ENCODE data around the gene KCNK10.
"Not testable (repeated sequence)": the region's sequence is repeated elsewhere in the genome, so short reads cannot be mapped to it uniquely, and the experiment has no call there.

Gene KCNK10

DNA sequence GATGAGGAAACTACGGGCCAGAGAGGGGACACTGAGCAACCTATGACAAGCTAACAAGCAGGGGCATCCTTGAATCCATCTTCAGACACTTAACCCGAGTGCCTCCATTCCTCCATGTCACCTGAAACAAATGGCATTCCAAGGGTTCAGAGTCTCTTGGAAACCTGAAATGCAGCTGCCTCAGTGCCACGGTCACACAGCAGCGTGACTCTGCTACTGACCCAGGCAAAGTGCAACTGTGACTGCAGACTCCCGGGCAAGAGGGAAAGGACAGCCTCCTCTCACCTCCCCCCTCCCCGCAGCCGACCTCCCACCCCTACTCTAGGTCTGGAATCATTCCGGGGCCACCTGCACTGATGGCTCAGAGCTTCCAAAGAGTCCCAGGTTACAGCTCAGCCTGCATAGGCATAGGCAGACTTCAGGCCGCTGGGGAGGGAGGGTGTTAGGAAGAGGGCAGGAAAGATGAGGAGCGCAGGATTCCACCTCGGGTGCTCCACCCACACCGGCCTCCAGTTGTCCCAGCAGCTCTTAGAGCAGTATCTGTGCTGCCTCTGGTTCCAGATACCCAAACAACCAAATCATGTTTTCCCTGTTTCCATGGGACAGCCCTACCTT lies 53.2 kb downstream of the KCNK10 start:
- no peak for TF ChIP-seq CTCF (IDR thresholded peaks at IDR 0.05; ENCODE audit: control insufficient read depth, insufficient read depth, low read depth, low read length, missing control alignments)
- DNase-seq (ENCODE audit: low read depth): no peak
- no peak overlapping the region for H3K4me3 ChIP-seq (ENCODE audit: control insufficient read depth, low read depth, low read length)

DNA sequence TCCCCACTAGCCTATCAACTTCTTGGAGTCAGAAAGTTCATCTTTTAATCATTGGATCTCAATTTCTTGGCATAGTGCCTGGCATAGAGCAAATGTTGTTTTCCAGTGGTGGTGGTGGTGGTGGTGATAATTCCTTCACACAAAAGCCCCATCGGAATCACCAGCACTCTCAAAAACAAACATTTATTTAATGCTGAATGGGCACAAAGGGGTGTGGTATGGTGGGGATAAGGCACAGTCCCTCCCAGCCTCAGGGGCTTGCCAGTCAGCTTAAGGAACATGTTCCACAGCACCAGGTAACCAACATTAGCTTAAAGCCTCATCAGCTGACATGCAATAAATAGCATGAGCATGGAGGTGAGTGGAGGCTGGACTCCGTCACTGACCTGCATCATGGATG lies 56.6 kb downstream of the KCNK10 start:
- no peak overlapping the region for H3K4me3 ChIP-seq (ENCODE audit: control insufficient read depth, low read depth, low read length)
- no peak for TF ChIP-seq CTCF (IDR thresholded peaks at IDR 0.05; ENCODE audit: control insufficient read depth, insufficient read depth, low read depth, low read length, missing control alignments)
- no peak for DNase-seq (ENCODE audit: low read depth)

DNA sequence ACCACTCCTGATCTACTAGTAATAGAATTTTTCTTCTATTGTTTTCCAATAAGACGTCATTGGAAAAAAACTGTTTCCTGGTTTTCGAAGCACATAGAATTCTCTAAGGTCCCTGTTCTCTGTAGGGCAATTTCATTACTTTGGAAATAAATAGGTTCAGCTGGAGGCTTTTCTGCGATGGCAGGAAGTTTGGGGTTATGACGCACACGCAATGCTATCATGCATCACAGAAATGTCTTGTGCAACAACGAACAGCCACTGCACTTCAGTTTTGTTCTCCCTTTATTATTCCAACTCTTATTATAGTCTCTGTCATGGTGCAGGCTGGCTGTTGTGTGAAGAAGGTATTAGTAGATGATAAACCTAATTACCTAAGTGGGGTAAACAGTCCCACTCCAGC lies 59.0 kb downstream of the KCNK10 start:
- DNase-seq (ENCODE audit: low read depth): no peak
- no peak overlapping the region for H3K4me3 ChIP-seq (ENCODE audit: control insufficient read depth, low read depth, low read length)
- TF ChIP-seq CTCF (IDR thresholded peaks at IDR 0.05; ENCODE audit: control insufficient read depth, insufficient read depth, low read depth, low read length, missing control alignments): no peak

DNA sequence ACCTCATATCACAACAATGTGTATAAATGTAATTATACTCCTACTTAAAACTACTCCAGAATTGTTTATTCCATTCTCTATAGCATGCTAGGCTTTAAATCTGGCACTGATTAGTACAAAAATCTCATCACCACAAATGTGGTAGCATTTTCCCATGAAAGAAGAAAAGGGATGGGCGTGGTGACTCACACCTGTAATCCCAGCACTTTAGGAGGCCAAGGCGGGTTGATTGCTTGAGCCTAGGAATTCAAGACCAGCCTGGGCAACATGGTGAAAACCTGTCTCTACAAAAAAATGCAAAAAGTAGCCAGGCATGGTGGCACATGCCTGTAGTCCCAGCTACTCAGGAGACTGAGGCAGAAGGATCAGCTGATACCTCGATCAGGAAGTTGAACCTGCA lies 61.8 kb downstream of the KCNK10 start:
- DNase-seq (ENCODE audit: low read depth); H3K4me3 ChIP-seq (ENCODE audit: control insufficient read depth, low read depth, low read length): not testable (repeated sequence)

GRCh38 chr14:88258021-88258420 lies 65.0 kb downstream of the KCNK10 start:
- DNase-seq (ENCODE audit: low read depth): no peak
- no peak overlapping the region for H3K4me3 ChIP-seq (ENCODE audit: control insufficient read depth, low read depth, low read length)
- TF ChIP-seq CTCF (IDR thresholded peaks at IDR 0.05; ENCODE audit: control insufficient read depth, insufficient read depth, low read depth, low read length, missing control alignments): no peak

GRCh38 chr14:88256997-88257950 lies 65.8 kb downstream of the KCNK10 start:
- DNase-seq (ENCODE audit: low read depth): no peak

More at GRCh38 chr14:88256997-88257950, 65.8 kb downstream of the KCNK10 start:
- TF ChIP-seq CTCF (IDR thresholded peaks at IDR 0.05; ENCODE audit: control insufficient read depth, insufficient read depth, low read depth, low read length, missing control alignments): no peak
- no peak overlapping the region for H3K4me3 ChIP-seq (ENCODE audit: control insufficient read depth, low read depth, low read length)

Measured in AG09309 (cell line).